Liver (tissue), 9 donors: ENCODE measurements around the gene ACO2. TPM values are rescaled to one million over a fixed set of nuclear protein-coding genes. Genes with fewer than 3 reads are reported as not detected.

ENCODE experiments used
- DNase-seq: peaks from one replicate; pipeline ENCODE4 v3.0.0-alpha.2; 2017; ENCODE audit warnings: low spot score
- H3K27ac ChIP-seq, 2 donors: one replicate each; pipeline ENCODE4 v1.7.0; 2013; ENCODE audit warnings: inconsistent platforms in 2 of 2, low read length in 2 of 2, control low read depth in 1 of 2, low read depth in 1 of 2, mild to moderate bottlenecking in 1 of 2
- H3K27me3 ChIP-seq, 4 donors: one replicate each; pipeline versions ENCODE4 v1.6.1 to v1.7.0; 2013; ENCODE audit warnings: low read length in 3 of 4, inconsistent platforms in 1 of 4, mild to moderate bottlenecking in 1 of 4, moderate library complexity in 1 of 4; ENCODE audit not compliant: control insufficient read depth in 4 of 4, insufficient read depth in 4 of 4
- H3K36me3 ChIP-seq, 4 donors: one replicate each; pipeline versions ENCODE4 v1.6.1 to v1.7.0; 2013; ENCODE audit warnings: low read length in 3 of 4, mild to moderate bottlenecking in 3 of 4, low read depth in 1 of 4, moderate library complexity in 1 of 4; ENCODE audit not compliant: control insufficient read depth in 4 of 4, insufficient read depth in 3 of 4
- H3K4me1 ChIP-seq, 4 donors: one replicate each; pipeline versions ENCODE4 v1.6.1 to v1.7.0; 2013; ENCODE audit warnings: low read length in 3 of 4, mild to moderate bottlenecking in 3 of 4, moderate library complexity in 1 of 4; ENCODE audit not compliant: control insufficient read depth in 4 of 4, insufficient read depth in 4 of 4
- H3K4me3 ChIP-seq, 3 donors: one replicate each; pipeline versions ENCODE4 v1.6.1 to v1.7.0; 2013; ENCODE audit warnings: low read length in 3 of 3, control low read depth in 1 of 3, low read depth in 1 of 3, mild to moderate bottlenecking in 1 of 3
- H3K9ac ChIP-seq, 2 donors: one replicate each; pipeline ENCODE4 v1.7.0; 2013; ENCODE audit warnings: low read length in 2 of 2, mild to moderate bottlenecking in 2 of 2, moderate library complexity in 2 of 2, control low read depth in 1 of 2, low read depth in 1 of 2
- H3K9me3 ChIP-seq, 4 donors: one replicate each; pipeline versions ENCODE4 v1.6.1 to v1.7.0; 2013; ENCODE audit warnings: low read length in 3 of 4; ENCODE audit not compliant: control insufficient read depth in 4 of 4
- ATF3 ChIP-seq: IDR thresholded peaks from 2 replicates; pipeline ENCODE4 v1.6.1; 2016; ENCODE audit warnings: antibody characterized with exemption
- FOXA1 ChIP-seq: IDR thresholded peaks from 2 replicates; pipeline ENCODE4 v1.6.1; 2016; ENCODE audit warnings: antibody characterized with exemption
- FOXA2 ChIP-seq: IDR thresholded peaks from 2 replicates; pipeline ENCODE4 v1.6.1; 2016; ENCODE audit warnings: antibody characterized with exemption
- GABPA ChIP-seq, 2 donors: IDR thresholded peaks in 1 of 2; conservative IDR thresholded peaks in 1 of 2; 2 replicates each; pipeline ENCODE4 v1.6.1; 2016; ENCODE audit warnings: antibody characterized with exemption in 2 of 2, mild to moderate bottlenecking in 1 of 2, moderate library complexity in 1 of 2
- HNF4A ChIP-seq, 2 donors: conservative IDR thresholded peaks; 2 replicates each; pipeline ENCODE4 v1.6.1; 2016; ENCODE audit warnings: antibody characterized with exemption in 2 of 2, mild to moderate bottlenecking in 2 of 2
- HNF4G ChIP-seq: IDR thresholded peaks from 2 replicates; pipeline ENCODE4 v1.6.1; 2016; ENCODE audit warnings: antibody characterized with exemption
- JUND ChIP-seq, 2 donors: IDR thresholded peaks; 2 replicates each; pipeline ENCODE4 v1.6.1; 2016; ENCODE audit warnings: antibody characterized with exemption in 2 of 2
- MAX ChIP-seq: IDR thresholded peaks from 2 replicates; pipeline ENCODE4 v1.6.1; 2016; ENCODE audit warnings: antibody characterized with exemption
- NR2F2 ChIP-seq: IDR thresholded peaks from 2 replicates; pipeline ENCODE4 v1.6.1; 2016; ENCODE audit warnings: antibody characterized with exemption
- RAD21 ChIP-seq, 2 donors: IDR thresholded peaks; 2 replicates each; pipeline ENCODE4 v1.6.1; 2016; ENCODE audit warnings: antibody characterized with exemption in 2 of 2, mild to moderate bottlenecking in 2 of 2
- RXRA ChIP-seq, 2 donors: IDR thresholded peaks; 2 replicates each; pipeline ENCODE4 v1.6.1; 2017 to 2018; ENCODE audit warnings: antibody characterized with exemption in 2 of 2, mild to moderate bottlenecking in 1 of 2
- TAF1 ChIP-seq: conservative IDR thresholded peaks from 2 replicates; pipeline ENCODE4 v1.6.1; 2016; ENCODE audit warnings: antibody characterized with exemption, mild to moderate bottlenecking
- YY1 ChIP-seq: IDR thresholded peaks from 2 replicates; pipeline ENCODE4 v1.6.1; 2016; ENCODE audit warnings: antibody characterized with exemption, mild to moderate bottlenecking
- ZBTB33 ChIP-seq: IDR thresholded peaks from 2 replicates; pipeline ENCODE4 v1.6.1; 2016; ENCODE audit warnings: antibody characterized with exemption
- WGBS: extraction: QIAGEN DNeasy Blood & Tissue Kit; methylation state at CpG from one replicate; pipeline ENCODE4 v1.1.7; 2013; 5-methylcytosine and 5-hydroxymethylcytosine counted together
- polyA plus RNA-seq, 2 donors: library from polyadenylated mRNA; stranded (reverse) in 1 of 2; unstranded in 1 of 2; fragments of 200-250 nt in 1 of 2; fragments of >200 nt in 1 of 2; fragmentation: Nextera tagmentation in 1 of 2; extraction: Ambion mirVana in 1 of 2; gene quantifications; one replicate each; pipeline versions ENCODE4 v1.2.1 to v1.2.3, GENCODE V29; 2013 to 2015
- total RNA-seq, 2 donors: library from RNA; depleted of rRNA; stranded (reverse); fragments of >200 nt; gene quantifications; one replicate each; pipeline ENCODE4 v1.2.3, GENCODE V29; 2014
- donor health status: healthy.
- donor health status: healthy.
- donor health status: healthy.
- donor health status: healthy.
- donor health status: healthy.

Gene ACO2
- total and polyA plus RNA-seq, 4 donors, result 45.3 to 76.1 (median 68.9) TPM

GRCh38 chr22:41507330-41508063 is 38.6 kb downstream of the ACO2 start:
- Histone ChIP-seq H3K9me3 (no peaks in the 10 kb centered on the region), H3K4me3 (no peak overlapping the region), H3K27me3 (no peaks in the 10 kb centered on the region), H3K4me1 (peaks cover 4 to 21% (median 15%) of the 10 kb centered on the region in 4 donors), H3K9ac (no peak overlapping the region), H3K36me3 (peaks cover 1 to 49% (median 27%) of the 10 kb centered on the region in 4 donors), H3K27ac (no peak overlapping the region)
- no peak for DNase-seq
- TF ChIP-seq TAF1, result no peak
- no peak for TF ChIP-seq ZBTB33
- TF ChIP-seq FOXA1, result no peak
- no peak for TF ChIP-seq JUND (IDR thresholded peaks at IDR 0.05)
- no peak for TF ChIP-seq NR2F2
- TF ChIP-seq MAX, result no peak
- TF ChIP-seq HNF4G, result no peak
- TF ChIP-seq HNF4A (conservative IDR thresholded peaks at IDR 0.05), result no peak
- no peak for TF ChIP-seq ATF3
- TF ChIP-seq YY1, result no peak
- TF ChIP-seq GABPA (IDR thresholded peaks at IDR 0.05 in 1 of 2, conservative IDR thresholded peaks at IDR 0.05 in 1 of 2), result no peak
- no peak for TF ChIP-seq RXRA (IDR thresholded peaks at IDR 0.05)
- TF ChIP-seq RAD21 (IDR thresholded peaks at IDR 0.05), result no peak
- WGBS, result 94% methylated on average over 23 of the region's 23 CpGs

- Histone ChIP-seq H3K36me3 (peaks cover 1 to 54% (median 29%) of the 10 kb centered on the region in 4 donors), H3K9ac (no peak overlapping the region), H3K27me3 (no peaks in the 10 kb centered on the region), H3K4me3 (no peak overlapping the region), H3K9me3 (no peaks in the 10 kb centered on the region), H3K27ac (no peak overlapping the region), H3K4me1 (peaks cover 4 to 30% (median 21%) of the 10 kb centered on the region in 4 donors)
- 89% methylated on average over 12 of the region's 12 CpGs for WGBS
- no peak for TF ChIP-seq FOXA1
- TF ChIP-seq ATF3, result no peak
- TF ChIP-seq FOXA2, result no peak
- no peak for TF ChIP-seq ZBTB33
- DNase-seq, result no peak
These were observed 39.9 kb downstream of the ACO2 start for GRCh38 chr22:41508770-41509170.
